GM21723 (cell line): Measurements from ENCODE around the gene COLEC12.

Experiments used
- ATAC-seq: cut with Tn5 transposase; IDR thresholded peaks from one replicate; pipeline ENCODE4 v1.9.1; 2021; ENCODE audit warnings: mild to moderate bottlenecking, moderate library complexity; ENCODE audit not compliant: unreplicated experiment

COLEC12 gene

DNA sequence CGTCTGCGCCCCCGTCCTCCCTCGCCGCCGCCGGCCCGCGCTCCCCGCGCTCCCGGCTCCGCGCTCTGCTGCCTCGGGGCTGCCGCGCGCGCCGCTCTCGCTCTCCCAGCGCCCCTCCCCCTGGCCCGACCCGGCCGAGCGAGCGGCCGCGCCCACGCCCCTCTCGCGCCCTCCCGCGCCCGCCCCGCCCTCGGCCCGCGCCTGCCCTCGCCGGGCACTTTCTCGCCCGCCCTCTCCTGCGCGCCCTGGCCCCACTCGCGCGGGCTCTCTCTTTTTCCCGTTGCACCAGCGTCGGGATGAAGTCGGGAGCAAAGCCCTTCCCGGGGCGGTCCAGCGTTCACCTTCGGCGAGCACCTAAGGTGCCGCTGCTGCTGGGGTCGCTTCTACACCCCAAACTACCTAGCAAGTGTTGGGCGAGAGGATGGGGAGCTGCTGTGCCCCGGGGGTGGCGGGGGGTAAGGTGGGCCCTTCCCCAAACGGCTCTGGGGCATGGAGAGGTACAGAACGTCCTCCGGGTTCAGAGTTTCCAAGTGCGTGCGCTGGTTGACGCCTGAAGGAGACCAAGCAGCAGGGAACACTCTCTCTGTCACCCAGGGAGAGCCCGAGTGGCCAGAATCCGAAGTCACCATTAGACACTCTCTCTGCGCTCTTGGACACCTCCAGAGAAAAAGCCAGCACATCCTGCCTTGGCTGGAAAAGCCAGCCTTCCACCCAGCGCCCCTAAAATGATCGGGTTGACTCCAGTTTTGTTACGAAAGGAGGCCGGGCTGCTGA lies at the start of gene COLEC12:
Gene COLEC12, minus strand, starts transcription at position 70 of the 774 bp plus-strand sequence. CDS start 187 bp downstream, outside the sequence.
- no peak for ATAC-seq

DNA sequence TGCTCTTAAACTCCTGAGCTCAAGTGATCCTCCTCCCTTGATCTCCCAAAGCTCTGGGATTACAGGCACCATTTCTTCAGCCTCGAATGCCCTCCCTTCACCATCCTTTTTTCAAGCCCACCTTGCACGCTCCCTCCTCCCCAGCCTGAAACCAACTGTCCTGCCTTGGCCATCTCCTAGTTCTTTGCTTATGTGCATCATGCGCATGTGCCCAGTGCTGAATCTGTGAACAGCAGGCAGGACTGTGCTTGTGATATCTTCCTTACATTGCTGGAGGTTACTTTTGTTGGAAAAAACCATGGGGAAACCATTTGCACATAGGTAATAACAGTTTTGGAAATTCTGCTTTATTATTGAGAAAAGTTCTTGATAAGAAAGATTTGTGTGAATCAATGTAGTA lies 49.5 kb upstream of the COLEC12 start:
- ATAC-seq: no peak

DNA sequence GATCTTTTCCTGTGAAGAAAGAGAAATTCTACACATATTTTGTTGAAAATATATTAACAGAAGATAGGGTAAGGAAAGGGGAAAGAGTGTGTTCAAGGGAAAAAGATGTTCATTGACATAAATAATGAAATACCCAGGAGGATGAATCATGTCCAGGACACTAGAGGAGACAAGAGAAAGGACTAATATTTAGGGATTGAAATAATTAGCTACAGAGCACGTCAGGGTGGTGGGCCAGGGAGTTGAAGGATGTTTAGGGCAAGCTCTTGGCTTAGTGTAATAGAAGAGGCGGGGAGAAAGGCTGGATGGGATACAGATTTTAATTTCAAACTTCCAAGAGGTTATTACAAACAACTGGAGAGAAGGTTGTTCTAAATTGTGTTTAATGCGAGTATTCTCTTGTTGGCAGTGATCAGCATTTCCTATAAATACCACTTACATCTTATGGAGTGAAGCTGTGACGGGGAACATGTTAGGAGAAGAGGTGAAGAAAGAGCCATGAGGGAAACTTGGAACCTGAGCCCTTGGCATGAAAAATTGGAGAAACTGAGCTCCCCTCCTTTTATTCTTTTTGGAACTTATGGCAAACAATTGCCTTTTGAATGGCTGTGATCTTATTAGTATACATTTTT lies 43.1 kb upstream of the COLEC12 start:
- ATAC-seq: no peak

DNA sequence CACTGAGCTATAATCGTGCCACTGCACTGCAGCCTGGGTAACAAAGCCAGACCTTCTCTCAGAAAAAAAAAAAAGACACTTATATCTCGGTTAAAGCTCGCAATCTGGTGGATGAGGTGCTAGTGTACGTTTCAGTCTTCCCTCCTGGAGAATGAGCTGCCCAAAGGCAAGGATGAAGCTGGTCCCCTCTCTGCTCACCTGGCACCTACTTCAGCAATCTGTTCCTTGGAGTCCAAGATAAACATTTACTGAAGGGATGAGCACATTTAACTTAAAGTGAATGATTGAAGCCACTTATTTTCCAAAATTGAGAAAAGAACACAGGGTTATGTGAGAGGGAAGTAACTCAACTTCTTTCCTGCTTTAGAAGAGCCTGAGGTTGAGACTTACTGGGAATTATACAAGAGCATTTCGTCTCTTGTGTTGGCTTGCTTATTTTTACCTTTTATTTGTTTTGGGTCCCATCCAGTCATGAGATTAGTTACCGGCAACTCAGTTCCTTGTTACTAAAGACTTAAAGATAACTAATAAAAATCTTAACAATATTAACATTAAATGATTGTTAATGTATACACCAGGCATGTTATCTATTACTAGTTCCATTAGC lies 33.6 kb upstream of the COLEC12 start:
- ATAC-seq: no peak

DNA sequence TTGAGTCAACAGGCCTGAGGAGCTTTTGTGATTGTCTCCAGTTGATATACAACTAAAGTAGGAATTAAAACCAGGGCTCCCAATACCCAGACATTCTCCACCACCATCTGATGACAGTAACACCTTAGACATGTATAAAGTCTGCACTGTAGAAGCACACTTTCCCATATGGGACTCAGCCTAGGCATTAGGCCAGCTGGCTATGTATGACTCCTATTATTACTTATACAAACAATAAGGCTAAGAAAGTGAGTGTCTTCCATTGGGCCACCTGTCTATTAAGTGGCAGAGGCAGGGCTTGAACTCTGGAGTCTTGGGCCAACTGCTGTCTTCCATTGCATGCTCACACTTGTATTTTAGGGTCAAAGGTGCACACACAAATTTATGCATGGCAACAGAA lies 32.1 kb upstream of the COLEC12 start:
- ATAC-seq: no peak

DNA sequence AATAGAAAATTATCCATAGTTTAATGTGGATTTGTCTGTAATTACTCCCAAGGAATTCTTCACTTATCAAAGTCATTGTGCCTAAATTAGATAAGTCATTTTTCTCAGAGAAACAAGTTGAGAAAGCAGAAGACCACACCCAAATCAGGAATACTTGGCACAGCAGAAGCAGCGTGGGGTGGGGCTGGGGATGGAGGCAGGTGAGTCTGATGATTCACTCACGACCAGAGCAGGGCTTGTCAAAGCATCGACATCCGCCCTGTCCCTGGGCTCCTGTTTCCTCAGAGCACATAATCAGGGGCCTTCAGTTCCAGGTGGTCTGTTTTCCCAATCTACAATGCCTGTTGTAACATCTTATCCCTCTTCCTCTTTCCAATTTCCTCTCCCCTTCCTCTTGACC lies 31.5 kb upstream of the COLEC12 start:
- ATAC-seq: no peak

DNA sequence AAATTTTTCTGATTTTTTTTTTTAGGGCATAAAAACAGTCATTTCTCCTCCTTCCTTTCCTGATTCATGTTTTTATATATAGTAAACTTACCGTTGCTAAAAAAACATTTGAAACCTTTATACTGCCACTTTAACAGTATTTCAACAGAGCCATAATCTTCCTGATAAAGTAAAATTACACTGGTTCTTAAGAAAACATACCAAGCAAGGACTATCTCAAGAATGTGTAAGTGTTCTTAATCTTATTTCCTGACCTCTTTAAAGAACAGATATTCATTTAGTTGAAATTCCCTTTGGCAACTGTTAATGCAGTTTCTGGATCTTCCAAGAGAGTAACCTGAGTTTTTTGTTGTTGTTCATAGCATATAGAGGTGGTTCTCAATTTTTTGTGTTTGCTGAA lies 26.6 kb upstream of the COLEC12 start:
- no peak for ATAC-seq

DNA sequence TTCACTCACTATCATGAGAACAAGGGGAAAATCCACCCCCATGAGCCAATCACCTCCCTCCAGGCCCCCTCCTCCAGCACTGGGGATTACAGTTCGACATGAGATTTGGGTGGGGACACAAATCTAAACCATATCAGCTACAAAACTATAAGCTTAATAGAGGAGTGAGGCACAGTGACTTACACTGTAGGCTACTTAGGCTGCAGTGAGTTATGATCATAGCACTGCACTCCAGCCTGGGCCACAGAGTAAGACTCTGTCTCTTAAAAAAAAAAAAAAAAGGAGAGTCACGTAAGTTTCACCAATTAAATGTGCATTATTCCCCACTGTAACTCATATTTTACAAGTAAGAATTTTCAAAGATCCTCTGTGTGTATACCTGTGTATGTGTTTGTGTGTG lies 26.2 kb upstream of the COLEC12 start:
- no peak for ATAC-seq

DNA sequence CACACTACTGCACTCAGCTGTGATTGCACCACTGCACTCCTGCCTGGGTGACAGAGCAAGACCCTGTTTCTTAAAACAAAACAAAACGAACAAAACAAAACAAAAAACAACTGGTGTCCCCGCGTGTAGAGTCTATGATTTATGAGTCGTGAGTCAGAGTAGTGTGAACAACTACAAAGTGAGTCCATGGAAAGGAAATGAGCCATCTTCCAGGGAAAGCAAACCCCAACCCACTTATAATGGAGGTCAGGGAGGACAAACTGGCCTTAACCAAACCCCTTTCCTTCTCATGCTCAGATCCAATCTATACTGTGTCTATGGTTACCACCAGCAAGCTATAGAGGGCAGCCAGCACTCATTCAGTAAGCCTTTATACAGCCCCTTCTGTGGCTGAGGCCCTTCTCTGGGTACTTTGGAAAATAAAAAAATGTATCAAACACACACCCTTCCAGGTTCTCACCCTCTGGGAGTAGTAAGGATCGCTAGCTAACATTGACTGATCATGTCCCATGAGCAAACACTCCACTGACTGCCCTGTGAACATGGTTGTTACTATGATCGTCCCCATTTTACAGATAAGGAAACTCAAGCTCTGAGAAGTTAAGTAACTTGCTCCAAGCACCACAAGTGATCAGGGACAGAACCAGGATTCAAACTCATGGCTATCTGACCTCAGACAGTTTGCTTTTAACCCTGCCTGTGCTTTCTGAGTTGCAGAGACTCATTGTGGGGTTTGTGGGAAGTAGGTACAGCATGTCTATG lies 24.7 kb upstream of the COLEC12 start:
- ATAC-seq: no peak

DNA sequence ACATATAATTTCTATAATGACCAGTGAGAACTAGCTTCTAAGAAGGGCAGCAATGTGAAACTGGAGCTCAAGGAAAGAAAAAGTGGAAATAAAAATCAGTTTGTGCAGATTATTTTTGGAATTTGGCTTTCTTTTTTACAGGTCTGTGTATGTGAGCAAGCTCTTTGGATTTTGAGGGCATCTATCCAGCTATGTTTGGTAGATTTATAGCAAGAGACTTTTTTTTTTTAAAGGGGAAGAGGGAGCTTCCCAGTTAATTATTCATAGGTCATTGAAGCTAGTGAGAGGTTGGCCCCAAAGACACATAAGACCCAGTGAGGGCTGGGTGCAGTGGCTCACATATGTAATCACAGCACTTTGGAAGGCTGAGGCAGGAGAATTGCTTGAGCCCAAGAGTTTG lies 24.0 kb upstream of the COLEC12 start:
- no peak for ATAC-seq

DNA sequence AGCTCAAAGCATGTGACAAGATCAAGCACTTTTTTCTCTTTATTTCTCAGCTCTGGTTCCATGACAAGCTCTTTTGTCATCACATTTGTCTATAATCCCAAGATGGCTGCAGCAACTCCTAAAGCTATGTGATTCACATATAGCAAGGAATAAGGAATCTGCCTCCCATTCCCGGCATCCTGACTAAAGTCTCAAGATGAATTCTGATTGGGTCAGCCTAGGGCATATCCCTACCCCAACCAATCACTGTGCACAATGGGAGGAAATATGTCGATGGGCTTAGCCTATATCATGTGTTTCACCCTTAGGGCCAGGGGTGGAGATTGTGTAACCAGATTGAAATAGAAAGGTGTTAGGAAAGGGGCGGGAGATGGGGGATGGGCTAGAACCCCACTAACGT lies 23.1 kb upstream of the COLEC12 start:
- no peak for ATAC-seq

DNA sequence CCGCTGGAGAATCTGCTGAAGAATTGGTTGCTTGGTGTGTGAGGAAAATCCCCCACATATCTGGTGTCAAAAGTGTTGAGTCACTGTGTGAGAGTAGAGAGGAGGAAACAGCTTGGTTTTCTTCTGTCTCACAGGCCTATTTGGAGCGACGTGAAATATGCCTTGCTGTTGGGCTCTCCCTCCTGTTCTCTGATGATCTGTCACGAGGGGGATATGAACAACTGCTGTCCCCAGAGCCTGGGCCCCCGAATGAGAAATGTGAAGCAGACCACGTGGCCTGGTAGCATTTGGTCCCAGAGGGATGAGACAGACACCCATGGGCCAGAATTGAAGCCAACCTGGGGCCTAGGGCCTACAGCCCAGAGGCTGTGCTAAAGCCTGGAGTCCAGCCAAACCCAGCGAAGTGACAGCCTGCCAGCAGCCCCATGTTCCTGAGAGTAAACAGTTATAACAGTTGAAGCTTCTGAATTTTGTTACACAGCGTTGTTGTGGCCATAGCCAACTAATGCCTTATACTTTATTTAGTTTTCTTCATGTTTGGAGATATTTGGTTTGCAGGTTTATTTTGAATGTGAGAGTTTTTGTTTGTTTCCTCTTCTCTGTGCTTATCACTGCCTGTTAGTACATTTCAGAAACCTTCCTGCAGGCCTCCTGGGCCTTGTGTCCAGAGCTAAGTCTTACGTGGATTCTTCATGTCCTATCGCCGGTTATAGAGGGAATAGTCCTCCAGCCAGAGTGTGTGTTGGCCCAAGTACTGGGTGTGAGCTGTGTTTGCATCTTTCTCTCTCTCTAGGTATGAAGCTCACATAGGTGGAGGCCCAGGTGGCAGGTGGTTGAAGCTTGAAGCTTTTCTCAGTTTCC lies 18.7 kb upstream of the COLEC12 start:
- ATAC-seq: peak; percentile 95

DNA sequence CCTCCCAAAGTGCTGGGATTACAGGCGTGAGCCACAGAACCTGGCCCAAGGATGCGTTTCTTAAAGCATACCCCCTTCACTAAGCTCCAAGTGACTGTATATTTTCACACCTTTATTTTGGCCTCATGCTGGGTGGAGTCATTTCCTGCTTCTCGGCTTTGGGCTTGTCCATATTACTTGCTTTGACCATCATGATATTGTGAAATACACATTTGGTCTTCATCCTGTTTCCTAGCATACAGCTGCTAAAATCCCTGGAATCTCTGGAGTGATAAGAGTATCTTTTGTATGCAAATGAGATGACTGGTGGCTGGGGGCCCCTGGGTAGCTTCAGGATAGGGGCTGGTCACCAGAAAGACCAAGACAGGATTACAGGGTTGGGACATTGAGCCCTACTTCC lies 17.6 kb upstream of the COLEC12 start:
- ATAC-seq: no peak

DNA sequence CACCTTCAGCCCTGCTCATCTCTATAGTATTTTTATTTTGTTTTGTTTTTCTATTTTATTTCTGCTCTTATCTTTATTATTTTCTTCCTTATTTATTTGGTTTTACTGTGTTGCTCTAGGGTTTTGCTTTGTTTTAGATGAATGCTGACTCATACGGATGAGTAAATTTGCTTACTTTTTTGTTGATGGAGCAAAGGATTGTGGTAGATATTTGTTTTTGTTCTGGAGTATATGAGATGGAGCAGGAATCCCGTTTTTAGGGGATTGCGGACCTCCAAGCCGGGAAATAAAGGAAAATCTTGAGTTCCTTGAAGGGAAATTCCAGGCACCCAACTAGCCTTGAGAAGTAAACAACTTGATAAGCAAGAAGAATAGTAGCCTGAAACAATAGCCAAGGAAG lies 15.3 kb upstream of the COLEC12 start:
- ATAC-seq: no peak

DNA sequence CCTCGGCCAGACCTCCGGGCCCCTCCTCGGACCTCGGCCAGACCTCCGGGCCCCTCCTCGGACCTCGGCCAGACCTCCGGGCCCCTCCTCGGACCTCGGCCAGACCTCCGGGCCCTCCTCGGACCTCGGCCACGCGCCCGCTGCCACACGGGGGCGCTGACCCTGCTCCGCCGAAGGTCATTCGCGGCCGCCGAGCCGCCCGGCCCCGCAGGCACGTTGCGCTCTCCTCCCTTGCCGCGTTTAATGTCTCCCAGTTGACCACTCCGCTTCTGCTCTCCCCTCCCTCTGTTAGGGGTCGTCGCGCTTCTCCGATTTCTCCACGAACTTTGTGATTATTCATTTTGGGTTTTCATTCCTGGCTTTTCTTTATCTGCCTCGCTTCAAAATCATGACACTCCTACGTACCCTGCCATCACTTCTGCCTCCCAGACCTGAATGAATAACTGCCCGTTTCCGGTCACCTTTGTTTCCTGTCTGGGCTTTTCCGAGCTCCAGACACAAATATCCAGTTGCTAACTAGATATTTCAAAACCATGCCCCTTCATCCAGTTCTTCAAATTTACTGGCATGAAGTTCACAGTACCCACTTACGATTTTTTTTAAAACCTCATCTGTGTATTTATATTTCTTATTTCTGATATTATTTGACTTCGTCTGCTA lies 14.8 kb upstream of the COLEC12 start:
- ATAC-seq: no peak

DNA sequence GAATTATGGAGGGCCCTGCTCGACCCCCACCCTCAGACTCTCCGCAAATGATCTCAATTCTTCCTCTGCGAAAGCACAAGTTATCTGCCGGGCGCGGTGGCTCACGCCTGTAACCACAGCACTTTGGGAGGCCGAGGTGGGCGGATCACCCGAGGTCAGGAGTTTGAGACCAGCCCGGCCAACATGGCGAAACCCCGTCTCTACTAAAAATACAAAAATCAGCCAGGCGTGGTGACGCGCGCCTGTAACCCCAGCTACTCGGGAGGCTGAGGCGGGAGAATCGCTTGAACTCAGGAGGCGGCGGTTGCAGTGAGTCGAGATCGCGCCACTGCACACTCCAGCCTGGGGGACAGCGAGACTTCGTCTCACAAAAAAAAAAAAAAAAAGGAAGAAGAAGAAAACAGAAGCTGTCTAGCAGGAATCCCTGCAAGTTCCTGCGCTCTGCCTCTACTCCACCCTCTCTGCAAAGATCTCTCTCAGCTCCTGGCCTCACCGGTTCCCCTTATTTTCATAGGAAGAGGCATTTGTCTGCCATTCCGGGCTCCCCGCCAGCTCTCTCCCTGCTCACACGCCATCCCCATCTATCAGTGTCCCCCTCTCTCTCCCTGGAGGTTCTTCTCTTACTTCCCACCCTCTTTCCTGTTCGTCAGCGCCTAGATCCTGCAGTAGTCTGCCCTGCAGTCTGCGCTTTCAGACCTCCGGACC lies 13.5 kb upstream of the COLEC12 start:
- ATAC-seq: no peak

DNA sequence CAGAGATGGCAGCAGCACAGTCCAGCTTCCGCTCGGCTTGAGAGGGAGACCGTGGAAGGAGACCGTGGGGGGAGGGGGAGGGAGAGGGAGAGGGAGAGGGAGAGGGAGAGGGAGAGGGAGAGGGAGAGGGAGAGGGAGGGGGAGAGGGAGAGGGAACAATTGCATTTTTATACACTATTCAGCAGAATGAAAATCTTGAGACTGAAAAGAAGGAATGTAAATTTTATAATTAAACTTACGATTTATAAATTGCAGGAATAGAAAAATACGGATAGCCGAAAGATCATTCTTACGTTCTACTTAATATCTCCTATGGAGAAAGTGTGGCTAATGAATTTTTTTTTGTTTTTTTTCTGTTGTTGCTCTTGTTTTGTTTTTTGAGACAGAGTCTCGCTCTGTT lies 12.5 kb upstream of the COLEC12 start:
- no peak for ATAC-seq

DNA sequence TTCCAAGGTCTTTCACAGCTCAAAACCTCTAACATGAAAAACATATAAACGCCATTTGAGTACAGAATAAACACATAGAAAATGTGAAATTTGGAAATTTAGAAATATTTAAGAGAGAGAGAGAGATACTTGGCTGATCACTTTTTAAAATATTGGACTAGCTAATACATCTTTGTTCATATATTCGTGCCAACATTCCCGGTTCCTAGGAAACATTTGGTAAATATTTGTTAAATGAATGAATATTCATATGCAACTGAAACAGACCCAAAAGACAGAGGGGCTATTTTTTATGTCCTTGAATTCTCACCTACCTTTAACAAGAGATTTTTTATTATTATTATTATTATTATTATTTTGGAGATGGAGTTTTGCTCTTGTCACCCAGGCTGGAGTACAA lies 8.3 kb upstream of the COLEC12 start:
- ATAC-seq: no peak

DNA sequence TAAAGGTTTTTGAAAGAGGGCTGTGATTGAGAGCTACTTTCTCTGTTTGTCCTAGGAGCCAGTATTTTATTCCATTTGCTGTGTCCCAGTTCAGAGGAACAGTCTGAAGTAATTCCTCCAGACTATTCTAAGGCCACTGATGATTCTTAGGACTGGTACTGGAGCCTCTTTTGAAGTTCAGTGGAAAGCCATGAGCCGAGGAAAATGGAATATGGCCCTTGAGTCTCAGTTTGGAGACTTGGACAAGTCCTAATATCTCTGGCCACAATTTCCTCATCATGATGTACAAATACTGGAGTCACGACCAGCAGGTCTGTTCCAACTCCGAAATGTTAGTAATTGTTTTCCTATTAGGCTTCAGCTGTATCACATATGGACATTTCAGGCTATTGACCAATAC lies 7.1 kb upstream of the COLEC12 start:
- ATAC-seq: no peak
